ENCODE measurements around the gene EML4.
A peak's percentile ranks its signal among the peaks of the same experiment; 100 is the strongest.

Gene EML4

GRCh38 chr2:42289222-42289621 is 120.1 kb downstream of the EML4 start:
- no peak for TF ChIP-seq CTCF (conservative IDR thresholded peaks at IDR 0.05; ENCODE audit: low read length)
- no peak overlapping the region for H3K4me3 ChIP-seq (ENCODE audit: low read length)
- DNase-seq (ENCODE audit: low read depth), result no peak

DNA sequence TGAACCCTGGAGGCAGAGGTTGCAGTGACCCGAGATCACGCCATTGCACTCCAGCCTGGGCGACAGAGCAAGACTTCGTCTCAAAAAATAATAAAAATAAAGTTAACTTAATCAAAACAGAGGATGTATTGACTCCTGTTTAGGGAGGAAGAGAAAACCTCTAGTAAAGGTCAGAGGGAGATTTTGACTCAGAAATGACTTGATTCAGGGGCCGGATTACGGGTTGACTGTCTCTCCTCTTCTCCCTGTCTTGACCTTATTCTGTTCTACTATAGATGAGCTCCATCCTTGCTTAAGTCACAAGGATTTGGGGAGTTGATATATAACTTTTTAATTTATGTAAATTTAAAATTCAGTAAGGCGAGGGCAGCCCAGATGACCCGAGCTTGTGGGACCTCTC is 120.9 kb downstream of the EML4 start:
- no peak for TF ChIP-seq CTCF (conservative IDR thresholded peaks at IDR 0.05; ENCODE audit: low read length)
- H3K4me3 ChIP-seq (ENCODE audit: low read length), result no peak overlapping the region
- no peak for DNase-seq (ENCODE audit: low read depth)

- no peak overlapping the region for H3K4me3 ChIP-seq (ENCODE audit: low read length)
- TF ChIP-seq CTCF (conservative IDR thresholded peaks at IDR 0.05; ENCODE audit: low read length), result no peak
- no peak for DNase-seq (ENCODE audit: low read depth)
These were observed 123.9 kb downstream of the EML4 start for GRCh38 chr2:42293019-42293418.

- no peak overlapping the region for H3K4me3 ChIP-seq (ENCODE audit: low read length)
- DNase-seq (ENCODE audit: low read depth), result no peak
- TF ChIP-seq CTCF (conservative IDR thresholded peaks at IDR 0.05; ENCODE audit: low read length), result no peak
These were observed 127.1 kb downstream of the EML4 start for GRCh38 chr2:42296226-42296625.

DNA sequence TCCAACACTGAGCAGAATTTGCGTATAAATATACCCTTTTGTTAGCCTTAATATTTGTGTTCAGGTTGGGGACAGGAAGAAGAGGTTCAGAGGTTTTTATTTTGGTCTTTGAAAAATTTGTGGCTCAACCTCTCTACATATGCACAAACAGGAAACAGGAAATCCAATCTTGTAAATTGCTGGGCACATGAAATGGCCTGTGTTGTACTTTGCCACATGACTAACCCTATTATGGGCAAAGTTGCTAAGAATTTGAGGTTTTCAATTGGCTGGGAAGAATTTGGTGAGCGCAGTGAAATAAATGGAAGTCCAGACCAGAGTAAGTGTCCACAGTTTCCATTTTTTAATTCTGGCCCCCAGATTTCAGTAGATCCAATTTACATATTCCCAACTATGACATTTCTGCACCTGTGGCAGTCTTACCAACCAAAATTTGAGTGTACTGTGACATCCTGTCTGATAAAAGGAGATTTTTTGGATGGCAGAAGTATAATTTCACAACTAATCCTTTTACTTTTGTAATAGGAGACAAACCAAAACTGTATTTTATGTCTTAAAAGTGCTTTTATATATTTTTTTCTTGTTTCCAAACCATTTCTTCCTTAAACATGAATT is 128.3 kb downstream of the EML4 start:
- no peak for DNase-seq (ENCODE audit: low read depth)
- no peak for TF ChIP-seq CTCF (conservative IDR thresholded peaks at IDR 0.05; ENCODE audit: low read length)
- no peak overlapping the region for H3K4me3 ChIP-seq (ENCODE audit: low read length)

DNA sequence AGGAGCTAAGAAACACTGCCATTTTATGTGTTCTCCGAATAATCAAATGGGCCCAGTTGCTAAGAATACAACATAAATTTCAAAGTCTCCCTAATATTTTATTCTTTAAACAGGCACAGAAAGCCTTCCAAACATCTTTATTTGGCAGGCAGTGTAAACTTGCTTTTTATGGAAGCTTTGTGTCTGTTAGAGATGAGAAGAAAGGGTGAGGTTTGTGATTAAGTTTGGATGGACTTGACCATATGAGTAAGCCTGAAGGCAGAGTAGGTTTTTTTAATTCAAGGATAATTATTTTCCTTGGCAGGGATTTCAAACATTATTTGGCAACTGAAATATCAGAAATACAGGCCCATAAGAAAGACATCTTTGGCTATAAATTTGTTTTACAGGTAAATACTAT is 129.0 kb downstream of the EML4 start:
- no peak for TF ChIP-seq CTCF (conservative IDR thresholded peaks at IDR 0.05; ENCODE audit: low read length)
- no peak for DNase-seq (ENCODE audit: low read depth)

GRCh38 chr2:42298996-42299754 is 130.0 kb downstream of the EML4 start:
- peak; percentile 12 for DNase-seq (ENCODE audit: low read depth)
- TF ChIP-seq CTCF (conservative IDR thresholded peaks at IDR 0.05; ENCODE audit: low read length), result no peak
- no peak overlapping the region for H3K4me3 ChIP-seq (ENCODE audit: low read length)

More for the DNA sequence above, 129.0 kb downstream of the EML4 start:
- no peak overlapping the region for H3K4me3 ChIP-seq (ENCODE audit: low read length)
